Tibial nerve (tissue), 4 donors: ENCODE measurements around the gene PRDX4.

ENCODE experiments used
- CTCF ChIP-seq, 5 experiments: fragments of 200-600 bp in 3 of 5; fragments of 450-650 bp in 2 of 5; sonication (generic) in 3 of 5; IDR thresholded peaks; one replicate each; pipeline ENCODE4 v1.5.1; 2016 to 2019; ENCODE audit warnings: antibody characterized with exemption in 5 of 5, mild to moderate bottlenecking in 3 of 5, moderate library complexity in 2 of 5
- EP300 ChIP-seq, 2 donors: sonication (generic); formaldehyde crosslinking; IDR thresholded peaks; one replicate each; pipeline ENCODE4 v1.6.1; 2017; ENCODE audit warnings: antibody characterized with exemption in 2 of 2, mild to moderate bottlenecking in 1 of 2

GRCh38 chrX:23644744-23645143 lies 22.5 kb upstream of the PRDX4 start:
- TF ChIP-seq EP300 (IDR thresholded peaks at IDR 0.05) (no peak), CTCF (IDR thresholded peaks at IDR 0.05) (no peak)
